NK-92 (cell line): ENCODE data around the gene RIT1.
"Not testable (repeated sequence)": the region's sequence is repeated elsewhere in the genome, so short reads cannot be mapped to it uniquely, and the experiment has no call there.

ENCODE experiments used
- DNase-seq: peaks from one replicate; lab custom pipeline; 2025; ENCODE audit not compliant: unreplicated experiment; lab: John Stamatoyannopoulos, UW

Gene RIT1

DNA sequence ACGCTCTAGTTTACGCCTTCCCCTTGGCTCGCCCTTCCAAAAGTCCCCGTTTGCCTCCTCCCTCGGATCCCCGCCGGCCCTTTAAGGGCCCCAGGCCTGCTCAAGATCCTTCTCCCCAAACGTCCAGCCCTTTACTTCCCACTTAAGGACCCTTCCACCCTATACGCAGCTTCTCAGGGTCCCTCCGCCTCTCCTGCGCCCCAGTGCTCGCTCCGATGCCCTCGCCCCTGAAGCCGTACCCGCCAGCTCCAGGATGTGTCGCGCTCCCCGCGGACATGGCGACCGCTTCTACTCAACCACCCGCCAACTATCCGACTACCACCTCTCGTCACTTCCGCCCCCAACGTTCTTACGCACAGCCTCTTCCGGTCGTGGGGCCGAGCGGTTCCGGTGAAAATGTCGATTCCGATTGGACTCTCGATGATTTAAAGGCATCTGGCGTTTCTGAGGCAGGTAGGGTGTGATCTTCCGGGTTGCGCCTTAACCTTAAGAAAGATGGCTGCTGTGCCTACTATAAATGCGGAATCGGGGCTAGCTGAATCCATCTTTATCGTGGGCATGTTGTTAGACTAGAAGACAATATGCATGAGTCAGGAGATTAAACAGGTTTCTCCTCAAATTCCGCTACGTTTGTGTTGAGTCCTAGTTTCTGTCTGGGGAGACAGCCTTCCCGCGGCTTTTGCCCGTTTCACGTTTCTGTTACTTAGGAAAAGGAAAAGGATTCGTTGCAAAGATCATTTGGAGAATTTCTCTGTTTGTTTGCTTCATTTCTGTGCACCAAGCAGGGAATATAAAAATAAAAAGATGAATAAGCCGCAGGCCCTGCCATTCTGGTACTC lies 23.2 kb upstream of the RIT1 start, which contains the start of gene KHDC4:
KHDC4 (minus strand) TSS at position 317 of the 839 bp plus-strand sequence; CDS start at position 277, 40 bp downstream.
- peak; percentile 74 for DNase-seq

DNA sequence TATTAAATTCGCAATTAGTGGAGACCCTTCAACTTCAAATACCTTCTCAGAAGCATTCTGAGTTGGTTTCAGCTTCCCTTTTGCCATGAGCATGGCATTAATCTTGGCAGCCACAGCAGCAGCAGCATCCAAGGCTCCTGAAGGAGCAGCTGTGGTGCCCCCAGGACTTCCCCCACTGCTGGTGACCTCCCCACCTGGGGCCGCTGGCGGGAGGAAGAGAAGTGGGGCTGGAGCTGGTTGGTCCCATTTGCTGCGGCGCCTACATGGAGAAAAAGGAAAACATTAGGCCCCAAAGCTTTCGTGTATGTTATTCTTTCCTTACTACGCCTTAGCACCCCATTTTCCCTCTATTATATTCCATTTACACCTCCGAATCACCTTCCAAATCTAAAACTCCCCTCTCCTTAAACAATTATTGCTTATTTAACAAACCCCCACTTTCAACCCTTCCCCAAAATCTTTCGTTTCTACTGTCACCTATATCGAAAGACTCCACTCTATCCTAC lies 22.5 kb upstream of the RIT1 start:
- no peak for DNase-seq

GRCh38 chr1:155932487-155932886 lies 21.3 kb upstream of the RIT1 start:
- DNase-seq = no peak

DNA sequence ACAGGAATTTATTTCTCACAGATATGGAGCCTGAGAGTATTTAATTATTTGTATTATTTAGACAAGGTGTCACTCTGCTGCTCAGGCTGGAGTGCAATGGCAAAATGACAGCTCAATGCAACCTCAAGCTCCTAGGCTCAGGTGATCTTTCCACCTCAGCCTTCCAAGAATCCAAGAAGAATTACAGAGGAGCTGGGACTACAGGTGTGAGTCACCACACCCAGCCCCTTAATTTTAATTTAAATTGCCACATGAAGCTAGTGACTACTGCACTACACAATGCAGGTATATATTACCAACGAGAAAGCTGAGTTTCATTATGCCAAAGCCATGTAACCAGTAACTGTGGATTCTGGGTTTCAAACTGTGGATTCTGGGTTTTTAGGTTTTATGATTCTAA lies 20.9 kb upstream of the RIT1 start:
- no peak for DNase-seq

DNA sequence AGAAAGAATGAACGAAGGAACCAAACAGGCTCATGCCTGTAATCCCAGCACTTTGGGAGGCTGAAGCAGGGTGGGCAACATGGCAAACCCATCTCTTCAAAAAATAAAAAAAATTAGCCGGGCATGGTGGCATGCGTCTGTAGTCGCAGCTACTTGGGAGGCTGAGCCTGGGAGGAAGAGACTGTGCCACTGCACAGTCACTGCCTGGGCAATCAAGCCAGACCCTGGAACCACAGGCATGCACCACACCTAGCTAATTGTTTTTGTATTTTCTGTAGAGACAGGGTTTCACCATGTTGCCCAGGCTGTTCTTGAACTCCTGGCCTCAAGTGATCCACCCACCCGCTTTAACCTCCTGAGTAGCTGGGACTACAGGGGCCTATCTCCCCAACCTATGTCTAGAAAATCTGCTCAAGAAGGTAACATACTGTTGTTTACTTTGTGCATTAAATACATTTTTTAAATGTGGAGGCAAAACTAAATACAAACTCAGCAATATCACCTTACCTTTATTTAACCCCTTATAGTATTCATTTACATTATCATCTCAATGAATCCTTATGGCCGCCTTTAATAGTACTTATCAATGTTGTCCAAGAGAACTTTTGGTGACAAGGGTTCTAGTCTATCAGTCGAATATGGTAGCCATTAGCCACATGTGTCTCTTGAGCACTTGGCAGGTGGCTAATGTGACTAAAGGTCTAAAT lies 20.3 kb upstream of the RIT1 start:
- no peak for DNase-seq

DNA sequence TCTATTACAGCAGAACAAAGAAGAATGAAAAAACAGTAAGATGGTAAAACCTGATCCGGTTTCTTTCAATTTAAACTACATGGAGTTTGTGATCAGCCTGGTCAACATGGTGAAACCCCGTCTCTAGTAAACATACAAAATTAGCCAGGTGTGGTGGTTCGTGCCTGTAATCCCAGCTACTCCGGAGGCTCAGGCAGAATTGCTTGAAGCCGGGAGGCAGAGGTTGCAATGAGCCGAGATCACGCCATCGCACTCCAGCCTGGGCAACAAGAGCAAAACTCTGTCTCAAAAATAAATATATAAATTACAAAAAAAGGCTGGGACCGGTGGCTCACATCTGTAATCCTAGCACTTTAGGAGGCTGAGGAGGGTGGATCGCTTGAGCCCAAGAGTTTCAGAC lies 19.6 kb upstream of the RIT1 start:
- DNase-seq = not testable (repeated sequence)

DNA sequence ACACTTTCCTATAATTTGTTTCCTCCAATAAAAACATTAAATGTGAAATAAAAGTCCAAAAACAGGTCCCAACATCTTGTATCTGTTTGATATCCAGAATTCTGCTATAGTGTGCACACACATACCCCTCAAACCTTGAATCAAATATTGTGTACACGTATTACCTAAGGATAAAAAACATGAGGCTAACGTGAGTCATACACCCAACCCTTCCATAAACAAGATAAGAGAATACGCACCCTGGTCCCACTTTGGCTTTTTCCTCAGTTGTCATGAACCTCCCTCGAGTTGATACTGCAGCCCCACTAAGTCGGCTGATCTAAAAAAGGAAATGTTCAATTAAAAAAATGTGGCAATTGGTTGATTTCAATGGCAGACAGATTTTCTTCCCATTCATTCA lies 17.9 kb upstream of the RIT1 start:
- no peak for DNase-seq

DNA sequence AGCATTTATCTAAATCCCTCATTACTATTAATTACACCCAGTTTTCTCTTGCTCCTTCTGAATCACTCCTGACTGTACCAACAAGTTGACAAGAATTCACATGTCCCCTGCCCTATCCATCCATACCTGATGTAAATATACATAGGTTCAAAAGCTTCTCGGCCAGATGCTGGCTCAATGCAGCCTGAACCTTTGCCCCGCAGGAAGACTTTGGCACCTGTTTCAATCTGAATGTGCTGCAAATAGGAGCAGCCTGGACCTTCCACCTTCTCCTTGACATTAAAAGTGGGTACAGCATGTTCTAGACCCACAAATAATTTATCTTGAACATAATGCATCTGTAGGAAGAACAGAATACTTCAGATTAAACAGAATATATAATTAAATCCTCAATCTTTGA lies 14.4 kb upstream of the RIT1 start:
- no peak for DNase-seq

- no peak for DNase-seq
Measured at GRCh38 chr1:155920717-155921116, 9.6 kb upstream of the RIT1 start.

GRCh38 chr1:155919801-155920200 lies 8.7 kb upstream of the RIT1 start:
- no peak for DNase-seq

GRCh38 chr1:155918660-155919059 lies 7.5 kb upstream of the RIT1 start:
- no peak for DNase-seq

DNA sequence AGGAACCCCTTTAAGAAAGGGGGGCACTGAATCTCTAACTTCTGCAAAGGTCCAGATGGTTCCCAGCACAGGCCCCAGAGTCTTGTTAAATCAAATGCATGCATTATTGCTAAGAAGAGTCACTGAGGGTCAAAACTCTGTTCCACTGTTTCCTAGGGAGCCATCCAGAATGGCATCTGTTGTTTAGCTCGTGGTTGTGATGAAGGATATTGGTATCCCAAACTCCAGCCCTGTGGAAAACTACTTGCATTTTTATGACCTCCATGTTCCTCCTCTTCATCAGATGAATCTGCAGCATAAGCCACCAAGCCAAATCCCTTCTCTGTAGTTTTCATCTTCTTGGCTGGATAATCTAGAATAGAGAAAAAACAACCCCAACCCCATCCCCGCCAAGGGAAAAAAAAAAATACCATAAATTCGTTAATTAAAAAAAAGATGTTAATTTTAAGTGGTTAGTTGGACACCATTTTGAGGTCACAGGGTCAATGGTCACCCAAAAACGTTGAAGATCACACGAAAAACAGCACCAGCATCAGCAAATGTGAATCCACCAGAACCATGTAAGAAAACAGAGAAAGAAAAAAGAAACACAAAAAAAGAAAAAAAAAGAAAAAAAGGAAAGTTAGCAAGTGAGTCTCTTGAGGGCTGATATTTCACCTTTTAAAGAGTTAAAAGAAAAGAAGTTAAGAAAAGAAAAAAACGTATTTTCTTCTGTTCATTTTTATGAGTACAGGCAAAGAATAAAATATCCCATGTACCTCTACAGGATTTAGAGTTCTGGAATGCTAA lies 3.0 kb upstream of the RIT1 start:
- no peak for DNase-seq

- DNase-seq = no peak
Measured at GRCh38 chr1:155912056-155912536, 947 bp upstream of the RIT1 start.

GRCh38 chr1:155910621-155911121 lies 478 bp downstream of the RIT1 start:
- no peak for DNase-seq

GRCh38 chr1:155909894-155910293 lies 1.3 kb downstream of the RIT1 start:
- DNase-seq = no peak

DNA sequence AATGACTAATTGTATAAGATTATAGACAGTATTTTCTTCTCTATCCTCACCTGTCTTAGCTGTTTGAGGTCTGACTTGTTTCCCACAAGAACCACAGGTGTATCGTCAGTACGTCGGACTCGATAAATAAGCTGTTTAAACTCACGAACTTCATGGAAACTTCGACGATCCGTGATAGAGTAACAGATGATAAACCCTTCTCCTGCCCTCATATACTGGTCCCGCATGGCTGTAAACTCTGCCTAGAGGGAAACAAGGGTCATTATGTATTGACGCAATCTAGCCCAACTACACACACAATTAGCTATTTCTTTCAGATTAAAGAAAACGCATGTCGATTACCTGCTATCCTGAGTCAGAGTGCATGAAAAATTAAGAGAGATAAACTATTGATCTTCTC lies 6.9 kb downstream of the RIT1 start:
- DNase-seq = no peak

DNA sequence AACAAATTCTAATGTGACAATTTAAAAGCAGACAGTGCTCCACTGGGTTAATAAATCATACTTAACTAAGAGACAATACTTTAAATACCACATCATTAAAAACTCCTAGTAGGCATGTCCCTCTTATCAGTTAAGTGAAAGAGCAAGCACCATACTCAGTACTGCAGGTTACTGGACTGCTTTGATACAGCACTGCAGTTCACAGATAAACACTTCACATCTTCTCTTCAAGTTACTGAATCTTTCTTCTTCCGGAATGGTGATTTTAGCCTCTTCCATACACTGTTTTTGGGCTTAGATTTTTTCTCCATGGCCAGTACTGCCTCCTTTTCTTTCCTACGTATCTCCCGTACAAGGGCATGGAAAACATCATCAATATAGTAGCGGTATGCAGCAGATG lies 11.0 kb downstream of the RIT1 start:
- DNase-seq = no peak

DNA sequence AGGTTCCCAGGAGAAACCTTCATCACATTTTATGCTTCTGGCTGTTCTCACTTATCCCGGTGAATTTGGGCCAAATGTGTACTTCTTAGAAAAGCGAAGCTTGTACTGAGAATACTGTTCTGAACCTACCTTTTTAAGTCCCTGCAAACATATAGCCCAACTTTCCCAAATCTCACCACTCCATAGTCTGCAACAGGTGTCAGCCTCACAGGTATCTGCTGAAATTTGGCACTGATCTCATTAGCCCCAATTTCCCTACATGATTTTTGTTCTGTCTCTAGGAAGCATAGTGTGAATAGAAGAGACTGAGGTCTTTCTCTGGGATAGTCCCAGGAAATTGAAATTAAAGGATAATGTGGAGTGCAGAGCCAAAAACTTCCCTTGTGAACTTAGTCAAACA lies 11.5 kb downstream of the RIT1 start:
- DNase-seq = no peak

GRCh38 chr1:155898888-155899287 lies 12.3 kb downstream of the RIT1 start:
- DNase-seq = no peak

GRCh38 chr1:155897746-155898145 lies 13.4 kb downstream of the RIT1 start:
- DNase-seq = no peak

DNA sequence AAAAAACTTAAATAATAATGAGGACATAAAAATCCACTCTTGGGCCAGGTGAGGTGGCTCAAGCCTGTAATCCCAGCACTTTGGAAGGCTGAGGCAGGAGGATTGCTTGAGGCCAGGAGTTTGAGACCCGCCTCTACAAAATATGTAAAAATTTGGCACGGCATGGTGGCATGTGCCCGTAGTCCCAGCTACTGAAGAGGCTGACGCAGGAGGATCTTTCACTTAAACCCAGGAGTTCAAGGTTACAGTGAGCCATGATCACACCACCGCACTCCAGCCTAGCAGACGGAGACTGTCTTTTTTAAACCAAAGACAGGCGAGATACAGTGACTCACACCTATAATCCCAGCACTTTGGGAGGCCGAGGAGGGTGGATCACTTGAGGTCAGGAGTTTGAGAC lies 14.7 kb downstream of the RIT1 start:
- not testable (repeated sequence) for DNase-seq
